Fibroblast of mammary gland (primary cell): ENCODE measurements around the gene NEDD4.
A peak's percentile ranks its signal among the peaks of the same experiment; 100 is the strongest.
"Not testable (repeated sequence)": the region's sequence is repeated elsewhere in the genome, so short reads cannot be mapped to it uniquely, and the experiment has no call there.

Experiments
- DNase-seq: peaks from one replicate; pipeline ENCODE4 v3.0.0-alpha.2; 2010; ENCODE audit warnings: low read depth
- H3K4me3 ChIP-seq: 2 replicates; pipeline ENCODE4 v1.5.1; 2011; ENCODE audit warnings: low read depth, mild to moderate bottlenecking, low read length, moderate library complexity; ENCODE audit not compliant: control insufficient read depth
- CTCF ChIP-seq: conservative IDR thresholded peaks from 2 replicates; pipeline ENCODE4 v1.5.1; 2011; ENCODE audit warnings: low read depth, low read length, inconsistent platforms; ENCODE audit not compliant: control insufficient read depth, insufficient read depth

Gene NEDD4

GRCh38 chr15:56019819-56020486 is 26.5 kb upstream of the NEDD4 start:
- no peak for TF ChIP-seq CTCF
- DNase-seq: no peak
- no peak overlapping the region for H3K4me3 ChIP-seq

- peak overlapping the region; percentile 13 for H3K4me3 ChIP-seq
- TF ChIP-seq CTCF: no peak
- DNase-seq: no peak
Measured at GRCh38 chr15:56019060-56019793, 25.8 kb upstream of the NEDD4 start.

- no peak overlapping the region for H3K4me3 ChIP-seq
- no peak for DNase-seq
- TF ChIP-seq CTCF: peak; percentile 12
Measured at GRCh38 chr15:56017920-56018319, 24.5 kb upstream of the NEDD4 start.

- no peak for TF ChIP-seq CTCF
- DNase-seq: no peak
- H3K4me3 ChIP-seq: no peak overlapping the region
Measured at GRCh38 chr15:56017511-56017910, 24.1 kb upstream of the NEDD4 start.

- no peak overlapping the region for H3K4me3 ChIP-seq
- TF ChIP-seq CTCF: no peak
- DNase-seq: no peak
Measured at GRCh38 chr15:56016281-56016680, 22.9 kb upstream of the NEDD4 start.

- H3K4me3 ChIP-seq: no peak overlapping the region
- no peak for DNase-seq
- no peak for TF ChIP-seq CTCF
Measured at GRCh38 chr15:56014677-56015076, 21.3 kb upstream of the NEDD4 start.

GRCh38 chr15:56007053-56007452 is 13.6 kb upstream of the NEDD4 start:
- H3K4me3 ChIP-seq: peak overlapping the region; percentile 37
- DNase-seq: not testable (repeated sequence)

GRCh38 chr15:56006371-56006770 is 13.0 kb upstream of the NEDD4 start:
- H3K4me3 ChIP-seq: peak overlapping the region; percentile 37

GRCh38 chr15:56004281-56004680 is 10.9 kb upstream of the NEDD4 start:
- not testable (repeated sequence) for H3K4me3 ChIP-seq, DNase-seq

More at GRCh38 chr15:56006371-56006770, 13.0 kb upstream of the NEDD4 start:
- not testable (repeated sequence) for DNase-seq

- H3K4me3 ChIP-seq: not testable (repeated sequence)
- peak; percentile 39 for DNase-seq
Measured at GRCh38 chr15:56003777-56004176, 10.4 kb upstream of the NEDD4 start.

- H3K4me3 ChIP-seq, DNase-seq: not testable (repeated sequence)
Measured at GRCh38 chr15:56003277-56003676, 9.9 kb upstream of the NEDD4 start.
